ENCODE data around the gene NDUFS8.

Gene NDUFS8

DNA sequence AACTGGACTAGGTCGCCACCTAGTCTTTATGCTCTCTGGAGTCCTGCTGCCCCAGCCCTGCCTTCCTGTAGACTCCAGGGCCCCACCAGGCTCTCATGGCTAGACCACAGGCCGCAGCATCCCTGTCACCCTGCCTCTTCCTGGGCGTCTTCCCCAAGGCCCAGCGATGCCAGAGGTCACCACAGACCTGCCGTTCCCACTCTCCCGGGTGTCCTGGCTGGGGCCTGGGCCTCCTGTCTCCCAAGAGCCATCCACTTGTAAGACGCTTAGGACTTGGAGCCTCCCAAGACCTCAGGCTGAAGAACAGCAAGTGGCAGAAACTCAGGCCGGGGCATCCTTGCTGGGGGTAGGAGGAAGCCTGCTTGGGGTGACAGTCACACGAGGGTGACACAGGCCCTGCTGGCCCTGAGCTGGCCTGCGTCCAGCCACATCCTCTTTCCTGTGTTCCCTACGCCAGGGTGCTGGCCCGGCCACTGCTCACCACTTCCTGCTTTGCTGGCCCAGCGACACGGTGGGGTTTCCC lies 6.3 kb downstream of the NDUFS8 start:
- DNase-seq (ENCODE audit: low read depth), result no peak

DNA sequence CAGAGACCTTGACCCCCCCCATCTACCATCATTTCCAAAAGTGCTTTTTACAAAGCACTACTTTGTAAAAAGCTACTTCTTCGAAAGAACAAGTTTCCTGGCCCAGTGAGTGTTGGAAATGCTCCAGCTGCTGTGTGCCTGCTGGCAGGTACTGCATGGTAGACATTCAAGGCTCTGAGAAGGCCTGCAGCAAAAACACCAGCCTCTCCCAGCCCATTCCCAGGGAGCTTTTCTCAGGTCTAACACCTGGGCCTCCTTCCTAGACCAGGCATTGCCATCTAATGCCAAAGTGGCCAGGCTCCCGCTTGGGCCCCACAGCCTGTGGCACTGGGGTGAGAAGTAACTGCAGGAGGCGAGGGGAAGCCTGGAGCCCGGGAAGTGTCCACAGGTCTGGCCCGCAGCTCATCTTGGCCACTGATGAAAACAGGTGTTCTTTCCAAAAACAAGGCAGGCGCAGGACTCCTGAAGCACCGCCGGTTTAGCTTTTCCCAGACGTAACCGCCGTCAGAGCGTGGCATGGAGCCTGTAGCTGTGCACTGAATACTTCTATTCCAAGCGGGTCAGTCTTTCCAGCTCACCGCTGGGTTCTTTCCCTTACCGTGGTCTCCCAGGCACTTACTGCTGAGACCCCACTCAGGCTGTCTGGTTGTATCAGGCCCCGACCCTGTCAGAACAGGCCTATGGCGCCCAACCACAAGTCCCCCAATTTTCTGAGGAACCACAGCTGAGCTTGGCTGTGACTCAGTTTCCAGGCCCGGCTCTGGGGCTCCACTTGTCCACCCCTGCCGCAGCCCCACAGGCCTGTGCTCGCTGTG lies 7.1 kb downstream of the NDUFS8 start:
- no peak for DNase-seq (ENCODE audit: low read depth)

DNA sequence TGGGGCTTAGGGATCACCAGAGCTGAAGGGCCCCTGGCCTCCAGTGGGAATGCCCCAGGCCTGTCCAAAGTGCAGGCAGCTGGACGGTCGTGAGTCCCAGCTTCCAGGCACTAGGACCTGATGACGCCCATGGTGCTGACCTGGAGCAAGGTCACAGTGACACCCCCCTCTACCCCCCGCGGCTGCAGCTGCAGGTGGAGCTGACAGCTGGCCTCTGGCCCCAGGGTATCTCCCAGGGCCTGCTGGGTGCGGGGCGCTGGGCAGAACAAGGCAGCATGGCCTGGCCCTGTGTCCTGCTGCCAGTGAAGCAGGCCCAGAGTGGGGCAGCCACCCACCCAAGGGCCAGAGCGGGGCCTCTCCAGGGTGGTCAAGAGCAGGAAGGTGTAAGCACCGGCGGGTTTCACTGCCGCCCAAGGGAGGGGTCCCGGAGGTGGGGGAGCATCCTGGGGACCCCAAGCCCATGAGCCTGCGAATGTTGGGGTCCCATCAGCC lies 7.8 kb downstream of the NDUFS8 start:
- DNase-seq (ENCODE audit: low read depth), result no peak

- DNase-seq (ENCODE audit: low read depth), result peak; percentile 46
These were observed 8.4 kb downstream of the NDUFS8 start, which contains the start of gene TCIRG1 for GRCh38 chr11:68038718-68039525. TCIRG1 (plus strand) TSS chr11:68039025; CDS start chr11:68041272, 2,247 bp downstream.

- DNase-seq (ENCODE audit: low read depth), result no peak
These were observed 9.1 kb downstream of the NDUFS8 start for GRCh38 chr11:68039526-68040086.

DNA sequence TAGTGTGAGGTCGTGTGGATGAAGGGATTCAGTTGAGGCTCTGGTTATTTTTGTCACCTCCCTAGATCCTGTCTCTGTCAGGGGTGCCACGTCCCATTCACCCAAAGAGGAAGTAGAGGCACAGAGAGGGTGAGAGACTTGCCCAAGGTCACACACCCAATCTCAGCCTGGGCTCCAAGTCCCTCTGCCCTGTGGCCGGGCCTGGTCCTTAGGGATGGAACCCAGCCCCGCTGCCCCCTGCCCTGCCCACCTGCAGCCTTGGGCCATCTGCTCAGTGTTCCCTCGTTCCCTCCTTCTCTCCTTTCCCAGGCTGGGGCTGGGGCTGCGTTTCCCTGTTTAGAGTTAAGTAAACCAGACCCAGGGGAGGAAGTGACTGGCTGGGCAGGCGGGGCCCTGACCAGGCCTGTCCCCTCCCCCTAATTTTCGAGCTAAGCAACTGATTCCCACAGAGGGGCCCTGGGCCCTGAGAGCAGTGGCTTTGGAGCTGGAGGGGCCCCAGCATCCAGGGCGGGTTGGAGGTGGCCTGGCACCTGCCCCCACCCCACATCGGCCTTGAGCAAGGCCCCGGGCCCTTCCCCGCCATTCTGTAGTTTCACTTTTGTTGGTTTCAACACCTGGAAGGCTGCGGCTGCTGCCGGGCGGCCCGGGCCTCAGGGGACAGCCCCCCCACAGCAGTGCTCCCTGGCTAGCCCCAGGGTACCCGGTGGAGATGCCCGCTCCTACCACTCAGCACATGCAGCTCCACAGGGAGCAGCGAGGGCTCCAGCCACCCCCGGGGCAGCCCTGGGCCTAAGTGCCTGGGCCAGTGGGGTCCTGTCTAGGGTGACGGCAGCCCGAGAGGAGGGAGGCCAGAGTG lies 9.8 kb downstream of the NDUFS8 start:
- DNase-seq (ENCODE audit: low read depth), result peak; percentile 25

DNA sequence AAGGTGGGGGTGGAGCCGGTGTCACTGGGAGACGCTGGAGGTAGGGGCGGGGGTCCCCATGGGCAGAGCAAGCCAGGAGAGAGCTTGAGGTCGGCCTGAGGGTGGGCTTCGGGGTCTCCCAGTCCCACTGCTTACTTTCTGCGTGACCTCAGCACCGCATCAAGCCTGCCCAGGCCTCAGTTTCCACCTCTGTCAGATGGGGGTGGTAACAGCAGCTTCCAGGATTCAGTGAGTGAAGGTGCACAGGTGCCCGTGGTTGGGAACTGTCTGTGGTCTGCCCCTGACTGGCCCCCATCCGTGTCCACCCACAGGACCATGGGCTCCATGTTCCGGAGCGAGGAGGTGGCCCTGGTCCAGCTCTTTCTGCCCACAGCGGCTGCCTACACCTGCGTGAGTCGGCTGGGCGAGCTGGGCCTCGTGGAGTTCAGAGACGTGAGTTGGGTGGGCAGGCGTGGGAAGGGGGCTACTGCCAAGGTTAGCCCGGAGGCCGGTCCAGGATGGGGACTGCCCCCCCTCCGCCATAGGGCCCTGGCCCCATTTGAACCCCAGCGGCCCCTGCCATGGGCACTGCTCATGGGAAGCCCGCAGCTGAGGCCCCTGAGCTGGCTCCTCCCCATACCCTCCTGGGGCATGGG lies 10.6 kb downstream of the NDUFS8 start:
- no peak for DNase-seq (ENCODE audit: low read depth)

- DNase-seq (ENCODE audit: low read depth), result no peak
These were observed 11.2 kb downstream of the NDUFS8 start for GRCh38 chr11:68041617-68042218.

DNA sequence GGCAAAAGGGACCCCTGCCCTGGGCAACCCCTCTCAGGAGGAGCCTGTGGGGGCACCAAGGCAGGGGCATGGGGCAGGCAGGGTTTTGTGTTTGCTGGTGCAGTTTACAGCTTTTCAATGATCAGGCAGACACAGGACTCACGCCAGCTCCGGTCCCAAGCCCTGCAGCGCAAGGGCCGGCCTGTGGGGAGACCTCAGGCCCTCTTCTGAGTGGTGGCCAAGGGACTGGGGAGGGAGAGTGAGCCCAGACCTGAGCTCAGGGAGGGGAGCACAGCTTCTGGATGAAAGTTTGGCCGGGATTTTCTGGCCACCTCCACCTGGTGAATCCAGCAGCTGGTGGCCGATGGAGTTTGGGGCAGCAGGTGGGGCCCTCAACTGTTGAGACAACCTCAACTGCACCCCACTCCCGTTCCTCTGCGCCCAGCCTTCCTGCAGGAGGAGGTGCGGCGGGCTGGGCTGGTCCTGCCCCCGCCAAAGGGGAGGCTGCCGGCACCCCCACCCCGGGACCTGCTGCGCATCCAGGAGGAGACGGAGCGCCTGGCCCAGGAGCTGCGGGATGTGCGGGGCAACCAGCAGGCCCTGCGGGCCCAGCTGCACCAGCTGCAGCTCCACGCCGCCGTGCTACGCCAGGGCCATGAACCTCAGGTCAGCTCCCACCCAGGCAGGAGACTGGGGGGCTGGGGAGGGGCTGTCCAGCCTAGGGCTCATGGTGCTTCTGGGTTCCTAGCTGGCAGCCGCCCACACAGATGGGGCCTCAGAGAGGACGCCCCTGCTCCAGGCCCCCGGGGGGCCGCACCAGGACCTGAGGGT lies 11.9 kb downstream of the NDUFS8 start:
- DNase-seq (ENCODE audit: low read depth), result no peak

DNA sequence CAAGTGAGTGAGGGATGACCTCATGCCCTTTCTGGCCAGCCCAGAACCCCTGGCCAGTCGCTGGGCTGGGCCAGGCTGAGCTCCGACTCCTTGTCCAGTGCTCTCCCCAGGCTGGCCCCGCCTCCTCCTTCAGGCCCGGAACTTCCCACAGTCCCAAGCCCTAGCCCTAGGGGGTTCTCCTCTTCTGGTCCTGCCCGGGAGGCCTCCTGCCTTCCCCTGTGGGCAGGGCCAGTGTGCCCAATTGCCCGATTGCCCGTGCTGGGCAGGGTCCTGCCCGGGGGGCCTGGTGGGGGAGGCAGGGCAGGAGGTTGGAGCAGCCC lies 12.5 kb downstream of the NDUFS8 start:
- no peak for DNase-seq (ENCODE audit: low read depth)

DNA sequence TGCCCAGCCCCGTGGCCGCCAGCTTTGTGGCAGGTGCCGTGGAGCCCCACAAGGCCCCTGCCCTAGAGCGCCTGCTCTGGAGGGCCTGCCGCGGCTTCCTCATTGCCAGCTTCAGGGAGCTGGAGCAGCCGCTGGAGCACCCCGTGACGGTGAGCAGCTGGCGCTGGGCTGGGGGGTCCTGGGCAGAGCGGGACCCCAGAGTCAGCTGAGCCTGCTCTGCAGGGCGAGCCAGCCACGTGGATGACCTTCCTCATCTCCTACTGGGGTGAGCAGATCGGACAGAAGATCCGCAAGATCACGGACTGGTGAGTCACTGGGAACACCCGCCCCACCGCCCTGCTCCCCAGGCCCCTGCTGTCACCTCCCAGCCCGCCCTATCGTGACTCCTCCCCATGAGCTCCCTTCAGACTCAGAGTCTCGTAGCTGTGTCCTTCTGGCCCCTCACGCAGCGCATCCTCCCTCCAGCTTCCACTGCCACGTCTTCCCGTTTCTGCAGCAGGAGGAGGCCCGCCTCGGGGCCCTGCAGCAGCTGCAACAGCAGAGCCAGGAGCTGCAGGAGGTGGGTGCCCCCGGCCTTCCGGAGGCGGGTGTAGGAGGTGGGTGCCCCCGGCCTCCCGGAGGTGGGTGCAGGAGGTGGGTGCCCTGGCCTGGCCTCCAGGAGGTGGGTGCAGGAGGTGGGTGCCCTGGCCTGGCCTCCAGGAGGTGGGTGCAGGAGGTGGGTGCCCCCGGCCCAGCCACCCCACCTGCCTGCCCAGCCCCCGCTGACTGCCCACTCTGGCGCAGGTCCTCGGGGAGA lies 13.1 kb downstream of the NDUFS8 start:
- no peak for DNase-seq (ENCODE audit: low read depth)

- no peak for DNase-seq (ENCODE audit: low read depth)
These were observed 13.8 kb downstream of the NDUFS8 start for GRCh38 chr11:68044145-68044813.

DNA sequence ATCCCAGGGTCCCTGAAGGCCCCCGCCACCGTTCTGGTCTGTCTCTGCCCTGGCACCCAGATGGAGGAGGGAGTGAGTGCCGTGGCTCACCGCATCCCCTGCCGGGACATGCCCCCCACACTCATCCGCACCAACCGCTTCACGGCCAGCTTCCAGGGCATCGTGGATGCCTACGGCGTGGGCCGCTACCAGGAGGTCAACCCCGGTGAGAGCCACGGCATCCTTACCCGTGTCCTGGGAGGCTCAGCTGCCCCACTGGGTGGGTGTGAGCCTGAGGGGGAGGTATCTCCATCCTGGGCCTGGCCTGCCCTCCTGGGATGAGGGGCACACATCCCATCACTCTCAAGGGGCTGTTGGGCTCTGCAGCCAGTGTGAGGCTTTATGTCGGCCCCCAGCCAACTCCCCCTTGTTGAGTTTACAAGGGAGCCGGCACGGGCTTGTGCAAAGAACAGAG lies 14.4 kb downstream of the NDUFS8 start:
- DNase-seq (ENCODE audit: low read depth), result no peak

DNA sequence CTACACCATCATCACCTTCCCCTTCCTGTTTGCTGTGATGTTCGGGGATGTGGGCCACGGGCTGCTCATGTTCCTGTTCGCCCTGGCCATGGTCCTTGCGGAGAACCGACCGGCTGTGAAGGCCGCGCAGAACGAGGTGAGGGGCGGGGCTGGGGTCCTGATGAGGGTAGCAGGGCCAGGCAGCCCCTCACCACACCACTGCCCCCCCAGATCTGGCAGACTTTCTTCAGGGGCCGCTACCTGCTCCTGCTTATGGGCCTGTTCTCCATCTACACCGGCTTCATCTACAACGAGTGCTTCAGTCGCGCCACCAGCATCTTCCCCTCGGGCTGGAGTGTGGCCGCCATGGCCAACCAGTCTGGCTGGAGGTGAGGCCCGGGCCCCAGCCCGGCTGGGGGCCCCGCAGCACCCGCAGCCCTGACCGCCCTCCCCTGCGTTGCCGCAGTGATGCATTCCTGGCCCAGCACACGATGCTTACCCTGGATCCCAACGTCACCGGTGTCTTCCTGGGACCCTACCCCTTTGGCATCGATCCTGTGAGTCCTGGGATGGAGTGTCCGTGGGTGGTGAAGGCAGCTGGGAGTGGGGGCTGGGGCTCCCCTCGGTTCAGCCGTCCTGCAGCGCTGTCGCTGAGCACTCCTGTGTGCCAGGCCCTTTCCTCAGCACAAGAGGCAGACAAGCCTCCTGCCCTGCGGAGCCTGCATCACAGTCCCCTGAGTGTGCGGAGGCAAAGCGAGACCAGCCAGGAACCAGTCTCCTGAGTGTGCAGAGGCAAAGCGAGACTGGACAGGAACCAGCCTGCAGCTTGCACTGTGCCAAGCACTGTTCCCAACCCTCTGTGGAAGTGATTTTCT lies 17.2 kb downstream of the NDUFS8 start:
- no peak for DNase-seq (ENCODE audit: low read depth)

DNA sequence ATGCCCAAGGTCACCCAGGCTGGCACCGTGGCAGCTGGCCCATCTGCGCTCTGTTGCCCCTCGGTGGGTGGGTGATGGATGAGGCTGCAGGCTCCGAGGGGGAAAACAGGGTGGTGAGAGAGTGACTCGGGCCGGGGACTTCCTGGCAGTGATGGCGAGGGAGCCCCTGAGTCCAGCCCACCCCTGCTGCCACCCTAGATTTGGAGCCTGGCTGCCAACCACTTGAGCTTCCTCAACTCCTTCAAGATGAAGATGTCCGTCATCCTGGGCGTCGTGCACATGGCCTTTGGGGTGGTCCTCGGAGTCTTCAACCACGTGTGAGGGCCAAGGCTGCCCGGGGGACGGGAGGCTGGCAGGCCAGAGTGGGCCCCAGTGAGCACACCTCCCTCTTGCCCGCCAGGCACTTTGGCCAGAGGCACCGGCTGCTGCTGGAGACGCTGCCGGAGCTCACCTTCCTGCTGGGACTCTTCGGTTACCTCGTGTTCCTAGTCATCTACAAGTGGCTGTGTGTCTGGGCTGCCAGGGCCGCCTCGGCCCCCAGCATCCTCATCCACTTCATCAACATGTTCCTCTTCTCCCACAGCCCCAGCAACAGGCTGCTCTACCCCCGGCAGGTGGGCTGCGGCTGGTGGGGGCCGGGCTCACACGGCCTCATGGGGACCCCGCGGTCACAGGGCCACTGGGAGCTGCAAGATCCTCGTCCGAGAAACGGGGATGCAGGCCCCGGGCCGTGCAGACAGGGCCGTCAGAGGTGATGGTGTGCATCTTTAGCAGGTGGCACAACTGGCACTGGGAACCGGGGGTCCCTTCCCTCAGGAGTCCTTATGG lies 18.4 kb downstream of the NDUFS8 start:
- no peak for DNase-seq (ENCODE audit: low read depth)

Data from stimulated activated CD8-positive, alpha-beta memory T cell treated with anti-CD3 and anti-CD28 coated beads, Interleukin-4, amount 100 ng/mL, for 24 hours (primary cell).